GM20000 (cell line): Measurements from ENCODE around the gene PCP2.

ENCODE experiments used
- DNase-seq: peaks from one replicate; pipeline ENCODE4 v3.0.0; 2012; ENCODE audit warnings: low spot score
- TF ChIP-seq, protein P1 (sequence below): IDR thresholded peaks from 2 replicates; pipeline ENCODE4 v1.5.1; 2012; ENCODE audit warnings: mild to moderate bottlenecking, control low read depth; ENCODE audit errors: extremely low read depth, missing control alignments

The PCP2 gene

GRCh38 chr19:7620442-7621412 is 12.8 kb downstream of the PCP2 start:
- DNase-seq, result no peak
- TF ChIP-seq, protein P1, sequence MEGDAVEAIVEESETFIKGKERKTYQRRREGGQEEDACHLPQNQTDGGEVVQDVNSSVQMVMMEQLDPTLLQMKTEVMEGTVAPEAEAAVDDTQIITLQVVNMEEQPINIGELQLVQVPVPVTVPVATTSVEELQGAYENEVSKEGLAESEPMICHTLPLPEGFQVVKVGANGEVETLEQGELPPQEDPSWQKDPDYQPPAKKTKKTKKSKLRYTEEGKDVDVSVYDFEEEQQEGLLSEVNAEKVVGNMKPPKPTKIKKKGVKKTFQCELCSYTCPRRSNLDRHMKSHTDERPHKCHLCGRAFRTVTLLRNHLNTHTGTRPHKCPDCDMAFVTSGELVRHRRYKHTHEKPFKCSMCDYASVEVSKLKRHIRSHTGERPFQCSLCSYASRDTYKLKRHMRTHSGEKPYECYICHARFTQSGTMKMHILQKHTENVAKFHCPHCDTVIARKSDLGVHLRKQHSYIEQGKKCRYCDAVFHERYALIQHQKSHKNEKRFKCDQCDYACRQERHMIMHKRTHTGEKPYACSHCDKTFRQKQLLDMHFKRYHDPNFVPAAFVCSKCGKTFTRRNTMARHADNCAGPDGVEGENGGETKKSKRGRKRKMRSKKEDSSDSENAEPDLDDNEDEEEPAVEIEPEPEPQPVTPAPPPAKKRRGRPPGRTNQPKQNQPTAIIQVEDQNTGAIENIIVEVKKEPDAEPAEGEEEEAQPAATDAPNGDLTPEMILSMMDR, result no peak

DNA sequence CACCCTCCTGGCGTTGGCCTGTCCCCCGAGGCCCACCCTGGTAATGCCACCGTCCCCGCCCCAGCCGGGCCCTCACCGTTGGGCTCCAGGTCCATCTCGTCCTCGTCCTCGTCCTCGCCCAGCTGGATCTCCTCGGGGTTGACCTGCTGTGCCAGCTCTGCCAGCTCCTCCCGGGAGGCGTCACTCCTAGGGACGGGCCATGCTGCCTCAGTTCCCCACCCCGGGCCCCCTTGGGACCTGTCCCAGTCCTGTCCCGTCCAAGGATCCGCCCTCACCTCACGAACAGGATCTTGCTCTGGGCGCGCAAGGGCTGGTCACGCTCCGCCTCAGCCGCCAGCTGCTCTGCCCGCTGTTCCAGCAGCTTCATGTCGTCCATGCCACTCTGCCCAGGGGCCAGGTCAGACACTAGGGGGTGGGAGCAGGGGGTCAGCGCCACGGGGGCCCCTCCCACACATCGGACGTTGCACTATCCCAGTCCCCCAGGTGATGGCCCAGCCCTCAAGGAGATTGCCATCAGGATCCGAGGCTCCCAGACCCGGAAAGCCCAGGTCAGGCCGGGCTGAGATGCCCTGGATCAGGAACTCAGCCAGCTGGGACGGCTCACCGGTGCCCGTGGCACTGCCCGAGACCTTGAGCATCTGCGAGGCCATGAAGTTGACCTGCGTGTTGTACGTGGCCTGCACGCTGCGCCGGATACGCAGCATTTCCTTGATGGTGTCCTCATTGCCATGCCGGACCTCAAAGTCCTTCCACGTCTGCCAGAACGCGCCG is 13.7 kb downstream of the PCP2 start:
- DNase-seq, result no peak
- TF ChIP-seq, protein P1, result no peak

GRCh38 chr19:7618771-7619510 is 14.6 kb downstream of the PCP2 start:
- no peak for DNase-seq
- TF ChIP-seq, protein P1, result no peak

- TF ChIP-seq, protein P1, result no peak
- no peak for DNase-seq
Observed at GRCh38 chr19:7618348-7618747, 15.2 kb downstream of the PCP2 start.

DNA sequence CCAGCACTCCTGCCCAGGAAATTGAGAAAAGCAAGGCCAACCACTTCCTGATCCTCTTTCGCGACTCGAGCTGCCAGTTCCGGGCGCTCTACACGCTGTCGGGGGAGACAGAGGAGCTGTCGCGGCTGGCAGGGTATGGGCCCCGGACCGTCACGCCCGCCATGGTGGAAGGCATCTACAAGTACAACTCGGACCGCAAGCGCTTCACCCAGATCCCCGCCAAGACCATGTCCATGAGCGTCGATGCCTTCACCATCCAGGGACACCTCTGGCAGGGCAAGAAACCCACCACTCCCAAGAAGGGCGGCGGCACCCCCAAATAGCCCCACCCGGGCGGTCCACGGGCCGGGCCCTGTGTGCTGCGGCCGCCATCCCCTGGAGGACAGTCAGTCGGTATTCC is 15.8 kb downstream of the PCP2 start:
- DNase-seq, result no peak
- TF ChIP-seq, protein P1, result no peak

- TF ChIP-seq, protein P1, result no peak
Observed at GRCh38 chr19:7617172-7617571, 16.3 kb downstream of the PCP2 start.

More at GRCh38 chr19:7617172-7617571, 16.3 kb downstream of the PCP2 start:
- no peak for DNase-seq
